Coronary artery (tissue), 2 donors: Measurements from ENCODE around the gene SIT1.
A peak's percentile ranks its signal among the peaks of the same experiment; 100 is the strongest.

Experiments used
- DNase-seq: peaks from one replicate; pipeline ENCODE4 v3.0.0-alpha.2; 2017; ENCODE audit warnings: low spot score
- H3K27ac ChIP-seq, 2 donors: fragments of 200-600 bp; sonication (generic); one replicate each; pipeline ENCODE4 v1.5.1; 2016 to 2019
- H3K4me3 ChIP-seq: fragments of 200-600 bp; sonication (generic); 2 replicates; pipeline ENCODE4 v1.5.1; 2016; ENCODE audit warnings: mild to moderate bottlenecking, moderate library complexity
- TF ChIP-seq, protein P1 (sequence below): fragments of 200-600 bp; sonication (generic); IDR thresholded peaks from one replicate; pipeline ENCODE4 v1.5.1; 2019; ENCODE audit warnings: antibody characterized with exemption

Gene SIT1

DNA sequence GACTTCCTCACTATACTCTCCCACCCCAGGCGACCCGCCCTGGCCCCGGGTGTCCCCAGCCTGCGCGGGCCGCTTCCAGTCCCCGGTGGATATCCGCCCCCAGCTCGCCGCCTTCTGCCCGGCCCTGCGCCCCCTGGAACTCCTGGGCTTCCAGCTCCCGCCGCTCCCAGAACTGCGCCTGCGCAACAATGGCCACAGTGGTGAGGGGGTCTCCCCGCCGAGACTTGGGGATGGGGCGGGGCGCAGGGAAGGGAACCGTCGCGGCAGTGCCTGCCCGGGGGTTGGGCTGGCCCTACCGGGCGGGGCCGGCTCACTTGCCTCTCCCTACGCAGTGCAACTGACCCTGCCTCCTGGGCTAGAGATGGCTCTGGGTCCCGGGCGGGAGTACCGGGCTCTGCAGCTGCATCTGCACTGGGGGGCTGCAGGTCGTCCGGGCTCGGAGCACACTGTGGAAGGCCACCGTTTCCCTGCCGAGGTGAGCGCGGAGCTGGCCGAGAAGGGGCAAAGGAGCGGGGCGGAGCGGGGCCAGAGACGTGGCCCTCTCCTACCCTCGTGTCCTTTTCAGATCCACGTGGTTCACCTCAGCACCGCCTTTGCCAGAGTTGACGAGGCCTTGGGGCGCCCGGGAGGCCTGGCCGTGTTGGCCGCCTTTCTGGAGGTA is 25.1 kb upstream of the SIT1 start:
- peak overlapping the region; percentile 73 for H3K4me3 ChIP-seq
- no peak overlapping the region for H3K27ac ChIP-seq
- no peak for DNase-seq
- TF ChIP-seq, protein P1, sequence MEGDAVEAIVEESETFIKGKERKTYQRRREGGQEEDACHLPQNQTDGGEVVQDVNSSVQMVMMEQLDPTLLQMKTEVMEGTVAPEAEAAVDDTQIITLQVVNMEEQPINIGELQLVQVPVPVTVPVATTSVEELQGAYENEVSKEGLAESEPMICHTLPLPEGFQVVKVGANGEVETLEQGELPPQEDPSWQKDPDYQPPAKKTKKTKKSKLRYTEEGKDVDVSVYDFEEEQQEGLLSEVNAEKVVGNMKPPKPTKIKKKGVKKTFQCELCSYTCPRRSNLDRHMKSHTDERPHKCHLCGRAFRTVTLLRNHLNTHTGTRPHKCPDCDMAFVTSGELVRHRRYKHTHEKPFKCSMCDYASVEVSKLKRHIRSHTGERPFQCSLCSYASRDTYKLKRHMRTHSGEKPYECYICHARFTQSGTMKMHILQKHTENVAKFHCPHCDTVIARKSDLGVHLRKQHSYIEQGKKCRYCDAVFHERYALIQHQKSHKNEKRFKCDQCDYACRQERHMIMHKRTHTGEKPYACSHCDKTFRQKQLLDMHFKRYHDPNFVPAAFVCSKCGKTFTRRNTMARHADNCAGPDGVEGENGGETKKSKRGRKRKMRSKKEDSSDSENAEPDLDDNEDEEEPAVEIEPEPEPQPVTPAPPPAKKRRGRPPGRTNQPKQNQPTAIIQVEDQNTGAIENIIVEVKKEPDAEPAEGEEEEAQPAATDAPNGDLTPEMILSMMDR = no peak

DNA sequence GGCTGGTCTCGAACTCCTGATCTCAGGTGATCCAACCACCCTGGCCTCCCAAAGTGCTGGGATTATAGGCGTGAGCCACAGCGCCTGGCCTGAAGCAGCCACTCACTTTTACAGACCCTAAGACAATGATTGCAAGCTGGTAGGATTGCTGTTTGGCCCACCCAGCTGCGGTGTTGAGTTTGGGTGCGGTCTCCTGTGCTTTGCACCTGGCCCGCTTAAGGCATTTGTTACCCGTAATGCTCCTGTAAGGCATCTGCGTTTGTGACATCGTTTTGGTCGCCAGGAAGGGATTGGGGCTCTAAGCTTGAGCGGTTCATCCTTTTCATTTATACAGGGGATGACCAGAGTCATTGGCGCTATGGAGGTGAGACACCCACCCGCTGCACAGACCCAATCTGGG is 24.5 kb upstream of the SIT1 start:
- no peak for DNase-seq
- TF ChIP-seq, protein P1 = no peak
- H3K27ac ChIP-seq = no peak overlapping the region
- peak overlapping the region; percentile 73 for H3K4me3 ChIP-seq

DNA sequence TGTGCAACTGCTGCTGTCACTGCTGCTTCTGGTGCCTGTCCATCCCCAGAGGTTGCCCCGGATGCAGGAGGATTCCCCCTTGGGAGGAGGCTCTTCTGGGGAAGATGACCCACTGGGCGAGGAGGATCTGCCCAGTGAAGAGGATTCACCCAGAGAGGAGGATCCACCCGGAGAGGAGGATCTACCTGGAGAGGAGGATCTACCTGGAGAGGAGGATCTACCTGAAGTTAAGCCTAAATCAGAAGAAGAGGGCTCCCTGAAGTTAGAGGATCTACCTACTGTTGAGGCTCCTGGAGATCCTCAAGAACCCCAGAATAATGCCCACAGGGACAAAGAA is 23.3 kb upstream of the SIT1 start:
- Histone ChIP-seq H3K27ac (no peak overlapping the region), H3K4me3 (no peak overlapping the region)
- DNase-seq = no peak
- TF ChIP-seq, protein P1 = no peak

DNA sequence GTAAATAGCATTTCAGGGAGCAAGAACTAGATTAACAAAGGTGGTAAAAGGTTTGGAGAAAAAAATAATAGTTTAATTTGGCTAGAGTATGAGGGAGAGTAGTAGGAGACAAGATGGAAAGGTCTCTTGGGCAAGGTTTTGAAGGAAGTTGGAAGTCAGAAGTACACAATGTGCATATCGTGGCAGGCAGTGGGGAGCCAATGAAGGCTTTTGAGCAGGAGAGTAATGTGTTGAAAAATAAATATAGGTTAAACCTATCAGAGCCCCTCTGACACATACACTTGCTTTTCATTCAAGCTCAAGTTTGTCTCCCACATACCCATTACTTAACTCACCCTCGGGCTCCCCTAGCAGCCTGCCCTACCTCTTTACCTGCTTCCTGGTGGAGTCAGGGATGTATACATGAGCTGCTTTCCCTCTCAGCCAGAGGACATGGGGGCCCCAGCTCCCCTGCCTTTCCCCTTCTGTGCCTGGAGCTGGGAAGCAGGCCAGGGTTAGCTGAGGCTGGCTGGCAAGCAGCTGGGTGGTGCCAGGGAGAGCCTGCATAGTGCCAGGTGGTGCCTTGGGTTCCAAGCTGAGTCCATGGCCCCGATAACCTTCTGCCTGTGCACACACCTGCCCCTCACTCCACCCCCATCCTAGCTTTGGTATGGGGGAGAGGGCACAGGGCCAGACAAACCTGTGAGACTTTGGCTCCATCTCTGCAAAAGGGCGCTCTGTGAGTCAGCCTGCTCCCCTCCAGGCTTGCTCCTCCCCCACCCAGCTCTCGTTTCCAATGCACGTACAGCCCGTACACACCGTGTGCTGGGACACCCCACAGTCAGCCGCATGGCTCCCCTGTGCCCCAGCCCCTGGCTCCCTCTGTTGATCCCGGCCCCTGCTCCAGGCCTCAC is 22.6 kb upstream of the SIT1 start, which contains the start of gene CA9:
CA9 (plus strand) TSS at position 797 of the 893 bp plus-strand sequence; CDS start at position 829, 32 bp downstream.
- no peak for DNase-seq
- no peak within 1 kb of the TSS for H3K27ac ChIP-seq
- TF ChIP-seq, protein P1 = no peak
- no peak within 1 kb of the TSS for H3K4me3 ChIP-seq

DNA sequence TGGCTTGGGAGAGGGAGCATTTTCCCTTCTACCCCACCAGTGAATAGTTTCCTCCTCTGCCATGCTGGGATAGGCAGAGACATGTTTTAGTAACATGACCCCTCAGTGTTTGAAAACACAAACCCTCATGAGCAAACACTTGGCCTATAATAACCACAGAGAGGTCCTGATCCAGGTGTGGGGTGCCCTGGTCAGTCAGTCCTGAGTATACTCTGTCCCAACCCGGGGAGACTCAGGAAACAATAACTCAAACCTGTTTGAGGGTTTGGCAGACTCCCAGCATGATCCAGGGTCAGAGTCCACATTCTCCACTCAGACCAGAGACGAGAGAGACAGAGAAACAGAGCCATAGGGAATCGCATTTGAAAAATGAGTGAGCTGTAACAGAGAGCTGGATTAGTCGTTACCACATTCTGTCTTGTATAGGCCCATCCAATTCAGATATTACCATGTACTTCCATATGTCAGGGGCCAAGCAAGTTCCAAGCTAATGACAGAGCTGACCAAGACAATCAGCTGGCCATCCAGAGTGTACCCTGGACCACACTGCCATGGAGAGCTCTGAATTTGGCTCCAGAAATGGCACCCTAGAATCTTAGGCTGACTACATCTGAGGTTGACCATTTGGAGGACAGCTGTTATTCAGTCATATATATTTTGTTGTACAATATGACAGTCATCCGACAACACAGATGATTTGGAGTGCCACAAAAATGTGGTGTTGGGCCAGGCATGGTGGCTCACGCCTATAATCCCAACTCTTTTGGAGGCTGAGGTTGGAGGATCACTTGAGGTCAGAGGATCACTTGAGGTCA is 18.8 kb upstream of the SIT1 start:
- no peak for DNase-seq
- no peak overlapping the region for H3K4me3 ChIP-seq
- TF ChIP-seq, protein P1 = no peak
- H3K27ac ChIP-seq = no peak overlapping the region

DNA sequence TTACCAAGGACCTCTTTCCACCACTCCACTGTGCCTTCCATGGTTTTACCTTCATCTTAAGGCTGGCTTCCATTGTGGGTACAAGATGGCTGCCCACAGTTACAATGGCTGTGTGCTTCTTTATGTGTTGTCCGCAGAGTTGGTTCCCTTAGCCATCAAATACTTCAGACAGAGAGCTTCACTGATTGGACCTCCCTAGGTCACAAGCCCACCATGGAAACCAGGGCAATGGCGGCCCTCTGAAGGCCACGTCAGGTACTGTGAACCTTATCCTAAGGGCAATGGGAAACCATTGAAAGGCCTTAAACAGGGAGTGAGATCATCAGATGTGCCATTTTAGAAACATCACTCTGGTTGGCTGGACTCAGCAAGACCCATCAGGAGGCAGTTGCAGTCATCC is 17.2 kb upstream of the SIT1 start:
- DNase-seq = no peak
- Histone ChIP-seq H3K27ac (no peak overlapping the region), H3K4me3 (no peak overlapping the region)
- TF ChIP-seq, protein P1 = no peak
